Stimulated activated CD4-positive, alpha-beta T cell treated with anti-CD3 and anti-CD28 coated beads, TNF-alpha, amount 100 ng/mL, for 48 hours (primary cell): ENCODE results near the gene SH3GL1.

Experiments
- DNase-seq, 3 donors: peaks; one replicate each; pipeline ENCODE4 v3.0.0-alpha.2; 2020; ENCODE audit warnings: low read depth in 3 of 3

The SH3GL1 gene

GRCh38 chr19:4342615-4343369 is 57.6 kb downstream of the SH3GL1 start:
- peak; percentile 80 to 92 (median 87) for DNase-seq

GRCh38 chr19:4342314-4342614 is 58.1 kb downstream of the SH3GL1 start:
- DNase-seq: no peak

- no peak for DNase-seq
Measured at GRCh38 chr19:4338441-4339355, 61.6 kb downstream of the SH3GL1 start, which contains the start of gene STAP2. Gene STAP2 (minus strand): TSS chr19:4338827. CDS start chr19:4338753, 74 bp downstream.

GRCh38 chr19:4337906-4338440 is 62.4 kb downstream of the SH3GL1 start:
- DNase-seq: no peak

GRCh38 chr19:4334929-4335570 is 65.3 kb downstream of the SH3GL1 start:
- DNase-seq: no peak

- no peak for DNase-seq
Measured at GRCh38 chr19:4329858-4330257, 70.5 kb downstream of the SH3GL1 start.

- peak in 2 of 3 donors; percentile 57 for DNase-seq
Measured at GRCh38 chr19:4328991-4329681, 71.2 kb downstream of the SH3GL1 start.

GRCh38 chr19:4328243-4328990 is 71.9 kb downstream of the SH3GL1 start:
- DNase-seq: peak; percentile 91 to 98 (median 98)

- DNase-seq: no peak
Measured at GRCh38 chr19:4327877-4328242, 72.5 kb downstream of the SH3GL1 start.

- peak in 2 of 3 donors; percentile 79 to 90 for DNase-seq
Measured at GRCh38 chr19:4327252-4327876, 73.0 kb downstream of the SH3GL1 start.

GRCh38 chr19:4326837-4327251 is 73.5 kb downstream of the SH3GL1 start:
- DNase-seq: no peak

- DNase-seq: no peak
Measured at GRCh38 chr19:4326215-4326836, 74.0 kb downstream of the SH3GL1 start.

GRCh38 chr19:4324228-4324627 is 76.1 kb downstream of the SH3GL1 start:
- DNase-seq: no peak

- DNase-seq: no peak
Measured at GRCh38 chr19:4323692-4324091, 76.7 kb downstream of the SH3GL1 start.

- no peak for DNase-seq
Measured at GRCh38 chr19:4322942-4323665, 77.2 kb downstream of the SH3GL1 start.

- DNase-seq: no peak
Measured at GRCh38 chr19:4320419-4320818, 79.9 kb downstream of the SH3GL1 start.

- DNase-seq: no peak
Measured at GRCh38 chr19:4319067-4319718, 81.2 kb downstream of the SH3GL1 start.

GRCh38 chr19:4318460-4318859 is 81.9 kb downstream of the SH3GL1 start:
- no peak for DNase-seq

GRCh38 chr19:4316956-4317355 is 83.4 kb downstream of the SH3GL1 start:
- no peak for DNase-seq
